Measurements from ENCODE around the gene TNK1. TPM values are rescaled to one million over a fixed set of nuclear protein-coding genes. Genes with fewer than 3 reads are reported as not detected.

TNK1 gene
- total RNA-seq, 4 donors from 2014 or later, result 2.4 to 9.8 (median 6.0) TPM

DNA sequence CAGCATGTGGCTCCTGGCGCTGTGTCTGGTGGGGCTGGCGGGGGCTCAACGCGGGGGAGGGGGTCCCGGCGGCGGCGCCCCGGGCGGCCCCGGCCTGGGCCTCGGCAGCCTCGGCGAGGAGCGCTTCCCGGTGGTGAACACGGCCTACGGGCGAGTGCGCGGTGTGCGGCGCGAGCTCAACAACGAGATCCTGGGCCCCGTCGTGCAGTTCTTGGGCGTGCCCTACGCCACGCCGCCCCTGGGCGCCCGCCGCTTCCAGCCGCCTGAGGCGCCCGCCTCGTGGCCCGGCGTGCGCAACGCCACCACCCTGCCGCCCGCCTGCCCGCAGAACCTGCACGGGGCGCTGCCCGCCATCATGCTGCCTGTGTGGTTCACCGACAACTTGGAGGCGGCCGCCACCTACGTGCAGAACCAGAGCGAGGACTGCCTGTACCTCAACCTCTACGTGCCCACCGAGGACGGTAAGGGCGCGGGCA is 27.4 kb downstream of the TNK1 start:
- 75 to 76% methylated on average over 27 to 41 of the region's 58 CpGs for WGBS, 2 donors
- no peaks in the 10 kb centered on the region for H3K9me3 ChIP-seq
- TF ChIP-seq EP300 (IDR thresholded peaks at IDR 0.05) (no peak), CTCF (IDR thresholded peaks at IDR 0.05) (no peak), POLR2A (IDR thresholded peaks at IDR 0.05) (no peak)
- no peaks in the 10 kb centered on the region for H3K27me3 ChIP-seq
- H3K4me1 ChIP-seq, result peaks cover 0 to 33% (median 7%) of the 10 kb centered on the region in 4 donors
- no peak overlapping the region for H3K4me3 ChIP-seq
- DNase-seq (ENCODE audit: low spot score in 2 of 2), result no peak
- peaks cover 0 to 40% (median 0%) of the 10 kb centered on the region in 3 donors for H3K36me3 ChIP-seq
- H3K27ac ChIP-seq, result no peak overlapping the region

DNA sequence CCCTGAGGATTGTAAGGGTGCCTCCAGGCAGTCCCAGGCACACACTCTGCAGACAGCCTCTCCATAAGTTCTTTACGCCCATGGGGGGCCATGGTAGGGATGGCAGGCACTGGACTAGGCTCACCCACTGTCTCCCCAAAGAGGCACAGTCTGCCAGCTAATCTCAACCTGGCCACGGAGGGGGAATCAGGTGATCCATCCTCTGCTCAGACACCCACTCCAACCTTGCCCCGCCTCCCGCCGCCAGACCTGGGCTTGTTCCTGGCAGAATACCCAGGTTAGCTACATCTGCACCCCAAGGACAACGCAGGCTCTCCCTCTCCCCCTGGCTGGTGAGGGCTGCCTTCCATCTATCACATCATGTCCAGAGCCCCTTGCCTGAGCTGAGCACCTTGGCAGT is 28.0 kb downstream of the TNK1 start:
- peaks cover 0 to 38% (median 7%) of the 10 kb centered on the region in 4 donors for H3K4me1 ChIP-seq
- no peak for TF ChIP-seq POLR2A (IDR thresholded peaks at IDR 0.05)
- TF ChIP-seq CTCF (IDR thresholded peaks at IDR 0.05), result no peak
- no peak for TF ChIP-seq EP300 (IDR thresholded peaks at IDR 0.05)

GRCh38 chr17:7409716-7410115 is 28.8 kb downstream of the TNK1 start:
- Histone ChIP-seq H3K27me3 (no peaks in the 10 kb centered on the region), H3K4me3 (no peak overlapping the region), H3K27ac (no peak overlapping the region), H3K4me1 (peaks cover 0 to 38% (median 7%) of the 10 kb centered on the region in 4 donors), H3K36me3 (peaks cover 0 to 50% (median 0%) of the 10 kb centered on the region in 3 donors), H3K9me3 (no peaks in the 10 kb centered on the region)
- TF ChIP-seq CTCF (IDR thresholded peaks at IDR 0.05) (no peak), EP300 (IDR thresholded peaks at IDR 0.05) (no peak), POLR2A (IDR thresholded peaks at IDR 0.05) (no peak)
- 93 to 94% methylated on average over 6 of the region's 6 CpGs for WGBS, 2 donors
- no peak for DNase-seq (ENCODE audit: low spot score in 2 of 2)

More for the DNA sequence above, 28.0 kb downstream of the TNK1 start:
- Histone ChIP-seq H3K27ac (no peak overlapping the region), H3K27me3 (no peaks in the 10 kb centered on the region), H3K4me3 (no peak overlapping the region), H3K36me3 (peaks cover 0 to 41% (median 0%) of the 10 kb centered on the region in 3 donors), H3K9me3 (no peaks in the 10 kb centered on the region)
- DNase-seq (ENCODE audit: low spot score in 2 of 2), result no peak
- 84 to 96% methylated on average over 6 of the region's 6 CpGs for WGBS, 2 donors

GRCh38 chr17:7410634-7411426 is 29.9 kb downstream of the TNK1 start:
- Histone ChIP-seq H3K36me3 (peaks cover 0 to 61% (median 0%) of the 10 kb centered on the region in 3 donors), H3K9me3 (no peaks in the 10 kb centered on the region), H3K27ac (no peak overlapping the region), H3K4me3 (no peak overlapping the region), H3K4me1 (peaks cover 0 to 28% (median 4%) of the 10 kb centered on the region in 4 donors), H3K27me3 (no peaks in the 10 kb centered on the region)
- 82 to 89% methylated on average over 25 of the region's 25 CpGs for WGBS, 2 donors
- no peak for TF ChIP-seq CTCF (IDR thresholded peaks at IDR 0.05)
- TF ChIP-seq POLR2A (IDR thresholded peaks at IDR 0.05), result no peak
- TF ChIP-seq EP300 (IDR thresholded peaks at IDR 0.05), result no peak
- no peak for DNase-seq (ENCODE audit: low spot score in 2 of 2)

DNA sequence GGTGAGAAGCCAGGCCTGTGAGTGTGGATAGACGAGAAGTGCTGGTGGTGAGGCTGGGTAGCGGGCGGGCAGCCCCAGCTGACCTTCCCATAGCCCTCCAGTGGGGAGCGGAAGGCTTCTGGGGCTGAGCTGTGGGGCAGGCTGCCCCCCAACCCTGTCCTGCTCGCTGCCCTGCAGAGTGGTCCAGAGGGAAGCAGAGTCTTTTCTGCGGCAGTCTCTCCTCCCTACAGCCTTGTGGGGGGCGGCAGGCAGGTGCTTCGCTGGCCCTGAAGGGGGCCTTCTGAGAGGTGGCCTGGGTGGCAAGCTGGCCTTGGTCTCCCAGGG is 30.5 kb downstream of the TNK1 start:
- Histone ChIP-seq H3K9me3 (no peaks in the 10 kb centered on the region), H3K27ac (no peak overlapping the region), H3K4me3 (no peak overlapping the region), H3K4me1 (peaks cover 0 to 22% (median 1%) of the 10 kb centered on the region in 4 donors), H3K27me3 (no peaks in the 10 kb centered on the region), H3K36me3 (peaks cover 0 to 67% (median 0%) of the 10 kb centered on the region in 3 donors)
- TF ChIP-seq POLR2A (IDR thresholded peaks at IDR 0.05) (no peak), CTCF (IDR thresholded peaks at IDR 0.05) (no peak), EP300 (IDR thresholded peaks at IDR 0.05) (no peak)
- 90 to 92% methylated on average over 8 of the region's 8 CpGs for WGBS, 2 donors
- DNase-seq (ENCODE audit: low spot score in 2 of 2), result no peak
